Measurements from ENCODE around the gene TATDN3. TPM values are rescaled to one million over a fixed set of nuclear protein-coding genes. Genes with fewer than 3 reads are reported as not detected.

TATDN3 gene
- total RNA-seq, 6 donors from 2014 or later, result 7.5 to 14.9 (median 11.7) TPM

DNA sequence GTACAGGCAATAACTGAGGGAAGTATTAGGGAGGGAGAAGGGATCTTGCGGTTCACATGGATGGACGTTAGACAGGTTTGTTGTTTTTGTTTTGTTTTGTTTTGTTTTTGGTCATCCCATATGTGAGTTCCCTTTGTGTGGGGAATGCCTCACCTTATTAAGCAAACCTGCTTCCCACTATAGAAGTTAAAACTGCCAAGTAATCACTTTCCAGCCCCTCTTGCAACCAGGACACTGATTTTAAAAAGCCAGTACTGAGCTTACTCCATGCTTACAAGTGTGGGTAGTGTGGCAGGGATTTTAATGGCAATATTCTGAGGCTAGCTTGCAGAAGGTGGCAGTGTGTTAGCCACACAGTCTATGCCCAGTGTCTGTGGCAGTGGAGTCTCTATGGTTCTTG lies 29.3 kb downstream of the TATDN3 start:
- WGBS, 2 donors, result 79 to 84% methylated on average over 2 of the region's 2 CpGs
- DNase-seq (no peak), ATAC-seq (ENCODE audit: low FRiP score in 2 of 2) (no peak)
- Histone ChIP-seq H3K36me3 (no peaks in the 10 kb centered on the region), H3K27me3 (no peaks in the 10 kb centered on the region), H3K27ac (no peak overlapping the region), H3K9me3 (peaks cover 0 to 13% (median 10%) of the 10 kb centered on the region in 4 donors), H3K4me1 (peaks cover 0 to 13% (median 2%) of the 10 kb centered on the region in 4 donors), H3K4me3 (no peak overlapping the region)
- no peak for TF ChIP-seq POLR2AphosphoS5 (IDR thresholded peaks at IDR 0.05)
- no peak for TF ChIP-seq POLR2A (IDR thresholded peaks at IDR 0.05)
- TF ChIP-seq EP300 (IDR thresholded peaks at IDR 0.05), result no peak
- TF ChIP-seq, protein P1, sequence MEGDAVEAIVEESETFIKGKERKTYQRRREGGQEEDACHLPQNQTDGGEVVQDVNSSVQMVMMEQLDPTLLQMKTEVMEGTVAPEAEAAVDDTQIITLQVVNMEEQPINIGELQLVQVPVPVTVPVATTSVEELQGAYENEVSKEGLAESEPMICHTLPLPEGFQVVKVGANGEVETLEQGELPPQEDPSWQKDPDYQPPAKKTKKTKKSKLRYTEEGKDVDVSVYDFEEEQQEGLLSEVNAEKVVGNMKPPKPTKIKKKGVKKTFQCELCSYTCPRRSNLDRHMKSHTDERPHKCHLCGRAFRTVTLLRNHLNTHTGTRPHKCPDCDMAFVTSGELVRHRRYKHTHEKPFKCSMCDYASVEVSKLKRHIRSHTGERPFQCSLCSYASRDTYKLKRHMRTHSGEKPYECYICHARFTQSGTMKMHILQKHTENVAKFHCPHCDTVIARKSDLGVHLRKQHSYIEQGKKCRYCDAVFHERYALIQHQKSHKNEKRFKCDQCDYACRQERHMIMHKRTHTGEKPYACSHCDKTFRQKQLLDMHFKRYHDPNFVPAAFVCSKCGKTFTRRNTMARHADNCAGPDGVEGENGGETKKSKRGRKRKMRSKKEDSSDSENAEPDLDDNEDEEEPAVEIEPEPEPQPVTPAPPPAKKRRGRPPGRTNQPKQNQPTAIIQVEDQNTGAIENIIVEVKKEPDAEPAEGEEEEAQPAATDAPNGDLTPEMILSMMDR (IDR thresholded peaks at IDR 0.05), result no peak

- H3K27me3 ChIP-seq, result no peaks in the 10 kb centered on the region
- WGBS, 2 donors, result 91 to 100% methylated on average over 3 of the region's 3 CpGs
These were observed 31.3 kb downstream of the TATDN3 start for GRCh38 chr1:212822956-212823355.

DNA sequence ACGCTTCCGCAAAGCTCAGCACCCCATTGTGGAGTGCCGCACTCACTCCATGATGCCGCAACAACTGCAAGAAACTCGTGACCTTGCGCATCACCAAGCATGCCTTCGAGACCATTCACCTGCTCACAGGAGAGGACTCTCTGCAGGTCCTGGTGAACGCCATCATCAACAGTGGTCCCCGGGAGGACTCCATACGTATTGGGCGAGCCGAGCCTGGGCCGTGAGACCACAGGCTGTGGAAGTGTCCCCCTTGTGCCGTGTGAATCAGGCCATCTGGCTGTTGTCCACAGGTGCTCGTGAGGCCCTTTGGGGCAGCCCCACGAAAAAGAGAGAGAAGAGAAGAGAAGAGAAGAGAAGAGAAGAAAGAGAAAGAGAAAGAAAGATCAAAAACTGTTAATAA lies 32.5 kb downstream of the TATDN3 start:
- WGBS, 2 donors, result 96% methylated on average over 13 to 16 of the region's 16 CpGs
- H3K27ac ChIP-seq, result no peak overlapping the region
- no peaks in the 10 kb centered on the region for H3K36me3 ChIP-seq
- H3K27me3 ChIP-seq, result no peaks in the 10 kb centered on the region
- H3K4me3 ChIP-seq, result no peak overlapping the region
- TF ChIP-seq POLR2AphosphoS5 (IDR thresholded peaks at IDR 0.05) (no peak), POLR2A (IDR thresholded peaks at IDR 0.05) (no peak), EP300 (IDR thresholded peaks at IDR 0.05) (no peak)
- TF ChIP-seq, protein P1 (IDR thresholded peaks at IDR 0.05), result no peak
- H3K9me3 ChIP-seq, result peaks cover 0 to 15% (median 13%) of the 10 kb centered on the region in 4 donors
- DNase-seq, result peak in 1 of 2 donors; percentile 53
- peaks cover 0 to 13% (median 1%) of the 10 kb centered on the region in 4 donors for H3K4me1 ChIP-seq
- ATAC-seq (ENCODE audit: low FRiP score in 2 of 2), result no peak

More at GRCh38 chr1:212822956-212823355, 31.3 kb downstream of the TATDN3 start:
- H3K4me1 ChIP-seq, result peaks cover 0 to 13% (median 2%) of the 10 kb centered on the region in 4 donors
- no peak overlapping the region for H3K4me3 ChIP-seq
- H3K9me3 ChIP-seq, result peaks cover 0 to 15% (median 13%) of the 10 kb centered on the region in 4 donors
- ATAC-seq (ENCODE audit: low FRiP score in 2 of 2) (no peak), DNase-seq (no peak)
- no peak overlapping the region for H3K27ac ChIP-seq
- no peaks in the 10 kb centered on the region for H3K36me3 ChIP-seq
- TF ChIP-seq EP300 (IDR thresholded peaks at IDR 0.05) (no peak), POLR2AphosphoS5 (IDR thresholded peaks at IDR 0.05) (no peak), POLR2A (IDR thresholded peaks at IDR 0.05) (no peak)
- TF ChIP-seq, protein P1 (IDR thresholded peaks at IDR 0.05), result no peak

- TF ChIP-seq POLR2A (IDR thresholded peaks at IDR 0.05) (no peak), EP300 (IDR thresholded peaks at IDR 0.05) (no peak), POLR2AphosphoS5 (IDR thresholded peaks at IDR 0.05) (no peak)
- TF ChIP-seq, protein P1 (IDR thresholded peaks at IDR 0.05), result no peak
- Histone ChIP-seq H3K4me3 (no peak overlapping the region), H3K36me3 (no peaks in the 10 kb centered on the region), H3K9me3 (peaks cover 0 to 15% (median 13%) of the 10 kb centered on the region in 4 donors), H3K27me3 (no peaks in the 10 kb centered on the region), H3K4me1 (no peaks in the 10 kb centered on the region), H3K27ac (no peak overlapping the region)
- DNase-seq, result no peak
- ATAC-seq (ENCODE audit: low FRiP score in 2 of 2), result no peak
- 97 to 99% methylated on average over 6 of the region's 6 CpGs for WGBS, 2 donors
These were observed 34.2 kb downstream of the TATDN3 start for GRCh38 chr1:212825798-212826452.
